AG04450 (cell line): Measurements from ENCODE around the gene PAQR6. TPM values are rescaled to one million over a fixed set of nuclear protein-coding genes. Genes with fewer than 3 reads are reported as not detected.

ENCODE experiments used
- CTCF ChIA-PET: fragments of 300-600, 350-600 bp; formaldehyde crosslinking; extraction: SDS; loops from one replicate; lab custom pipeline; 2022; ENCODE audit warnings: antibody characterized with exemption, inconsistent platforms; lab: Charles Lee
- POLR2A ChIA-PET: fragments of 350-600 bp; formaldehyde crosslinking; extraction: SDS; loops from one replicate; lab custom pipeline; 2021; ENCODE audit warnings: antibody characterized with exemption, inconsistent platforms; lab: Yijun Ruan, JAX
- DNase-seq: peaks from one replicate; pipeline ENCODE4 v3.0.0-alpha.2; 2011; ENCODE audit warnings: low read depth, low spot score
- H3K27ac ChIP-seq: one replicate; pipeline ENCODE4 v1.5.1; 2012; ENCODE audit warnings: low read depth, low read length, control low read depth
- H3K27me3 ChIP-seq: one replicate; pipeline ENCODE4 v1.6.0; 2012; ENCODE audit warnings: low read length; ENCODE audit not compliant: control insufficient read depth, insufficient read depth
- H3K4me3 ChIP-seq: 2 replicates; pipeline ENCODE4 v1.5.1; 2011; ENCODE audit warnings: mild to moderate bottlenecking, low read depth, low read length, control low read depth
- H3K9me3 ChIP-seq: 2 replicates; pipeline ENCODE4 v1.5.1; 2012; ENCODE audit warnings: low read length; ENCODE audit not compliant: control insufficient read depth, insufficient read depth
- CTCF ChIP-seq: IDR thresholded peaks from 2 replicates; pipeline ENCODE4 v1.5.1; 2011; ENCODE audit warnings: low read depth, low read length, control low read depth, inconsistent platforms
- polyA plus RNA-seq: library from polyadenylated mRNA; depleted of rRNA; stranded (reverse); fragments of >200 nt; gene quantifications from 2 replicates; pipeline ENCODE4 v1.2.3, GENCODE V29; 2011

Gene PAQR6
- polyA plus RNA-seq, 1 experiment, result 0.26 TPM

- DNase-seq, result no peak
- ChIA-PET CTCF (interaction anchor here (1.6 kb wide), 1 partner anchor 56 kb away, joined by 7 read pairs; no protein-coding TSS in a partner anchor), POLR2A (interaction anchor here (0.9 to 2.5 kb wide), 2 partner anchors 9 to 14 kb away, joined by 3 to 14 read pairs; partner anchors contain the start of gene GLMP)
- Histone ChIP-seq H3K27ac (peak overlapping the region; percentile 68), H3K9me3 (no peaks in the 10 kb centered on the region), H3K4me3 (peak overlapping the region; percentile 95), H3K27me3 (no peaks in the 10 kb centered on the region)
- no peak for TF ChIP-seq CTCF
These were observed 33.4 kb upstream of the PAQR6 start for GRCh38 chr1:156281281-156281680.

GRCh38 chr1:156279837-156280236 lies 32.0 kb upstream of the PAQR6 start:
- no peak for DNase-seq
- TF ChIP-seq CTCF, result no peak
- H3K4me3 ChIP-seq, result no peak overlapping the region
- ChIA-PET POLR2A (no interaction called here), CTCF (interaction anchor here (1.7 kb wide), 1 partner anchor 39 kb away, joined by 7 read pairs; no protein-coding TSS in a partner anchor)
- no peaks in the 10 kb centered on the region for H3K9me3 ChIP-seq
- H3K27me3 ChIP-seq, result no peaks in the 10 kb centered on the region
- H3K27ac ChIP-seq, result no peak overlapping the region

- no peak overlapping the region for H3K27ac ChIP-seq
- H3K9me3 ChIP-seq, result no peaks in the 10 kb centered on the region
- DNase-seq, result no peak
- ChIA-PET POLR2A (interaction anchor here (0.7 kb wide), 1 partner anchor 225 kb away, joined by 5 read pairs; no protein-coding TSS in a partner anchor), CTCF (interaction anchor here (0.7 to 1.0 kb wide), 2 partner anchors 42 to 109 kb away, joined by 4 read pairs; no protein-coding TSS in a partner anchor)
- no peak for TF ChIP-seq CTCF
- no peaks in the 10 kb centered on the region for H3K27me3 ChIP-seq
- H3K4me3 ChIP-seq, result no peak overlapping the region
These were observed 29.1 kb upstream of the PAQR6 start for GRCh38 chr1:156276966-156277381.

GRCh38 chr1:156276532-156276931 lies 28.7 kb upstream of the PAQR6 start:
- POLR2A ChIA-PET, result interaction anchor here (0.7 kb wide), 1 partner anchor 225 kb away, joined by 5 read pairs; no protein-coding TSS in a partner anchor

More at GRCh38 chr1:156276532-156276931, 28.7 kb upstream of the PAQR6 start:
- Histone ChIP-seq H3K4me3 (no peak overlapping the region), H3K27ac (no peak overlapping the region), H3K9me3 (no peaks in the 10 kb centered on the region), H3K27me3 (no peaks in the 10 kb centered on the region)
- CTCF ChIA-PET, result interaction anchor here (1.0 to 1.6 kb wide), 2 partner anchors 42 to 43 kb away, joined by 4 to 5 read pairs; no protein-coding TSS in a partner anchor
- DNase-seq, result no peak
- no peak for TF ChIP-seq CTCF
